HG02884 (cell line): ENCODE results near the gene FRMPD1.

Source experiments
- ATAC-seq: cut with Tn5 transposase; IDR thresholded peaks from one replicate; pipeline ENCODE4 v1.9.1; 2021; ENCODE audit warnings: mild to moderate bottlenecking, moderate library complexity; ENCODE audit not compliant: unreplicated experiment

Gene FRMPD1

DNA sequence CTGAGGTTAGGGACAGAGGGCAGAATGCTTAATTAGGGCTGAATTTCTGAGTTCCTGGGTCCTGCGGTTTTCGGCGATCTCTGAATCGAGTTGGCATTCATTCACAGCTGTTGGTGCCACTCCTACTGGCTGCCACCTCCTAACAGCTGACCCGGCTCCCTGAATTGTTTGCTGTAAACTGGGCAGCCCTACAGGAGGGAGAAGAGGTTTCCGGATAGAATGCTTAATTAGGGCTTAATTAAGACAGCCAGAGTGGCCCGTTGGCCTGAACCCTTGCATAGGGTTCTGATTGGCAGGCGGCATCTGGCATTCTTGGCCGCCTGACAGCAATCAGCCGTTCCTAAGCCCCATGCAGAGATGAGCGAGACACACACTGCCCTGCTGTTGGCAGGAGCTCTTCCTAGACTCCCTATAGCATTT is 25.7 kb downstream of the FRMPD1 start:
- no peak for ATAC-seq

DNA sequence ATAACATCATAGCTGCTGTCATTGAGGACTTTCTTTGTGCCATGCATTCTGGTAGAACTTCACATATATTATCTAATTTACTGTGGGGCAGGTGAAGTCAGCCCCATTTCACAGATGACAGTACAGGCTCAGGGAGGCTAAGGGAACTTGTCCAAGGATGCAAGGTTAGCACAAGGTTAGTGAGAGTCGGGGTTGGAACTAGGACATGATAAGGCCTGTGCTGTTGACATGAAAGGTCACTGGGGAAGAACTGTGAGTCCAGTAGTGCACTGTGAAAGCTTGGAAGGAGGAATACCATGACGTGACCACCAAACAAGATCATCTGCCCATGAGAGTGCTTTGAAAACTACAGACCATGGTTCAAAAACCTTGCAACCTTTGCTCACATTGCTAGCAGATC is 26.7 kb downstream of the FRMPD1 start:
- no peak for ATAC-seq

GRCh38 chr9:37678789-37679273 is 28.1 kb downstream of the FRMPD1 start:
- no peak for ATAC-seq

GRCh38 chr9:37679649-37680402 is 29.1 kb downstream of the FRMPD1 start:
- ATAC-seq, result no peak

- ATAC-seq, result no peak
Observed at GRCh38 chr9:37682951-37683350, 32.2 kb downstream of the FRMPD1 start.

DNA sequence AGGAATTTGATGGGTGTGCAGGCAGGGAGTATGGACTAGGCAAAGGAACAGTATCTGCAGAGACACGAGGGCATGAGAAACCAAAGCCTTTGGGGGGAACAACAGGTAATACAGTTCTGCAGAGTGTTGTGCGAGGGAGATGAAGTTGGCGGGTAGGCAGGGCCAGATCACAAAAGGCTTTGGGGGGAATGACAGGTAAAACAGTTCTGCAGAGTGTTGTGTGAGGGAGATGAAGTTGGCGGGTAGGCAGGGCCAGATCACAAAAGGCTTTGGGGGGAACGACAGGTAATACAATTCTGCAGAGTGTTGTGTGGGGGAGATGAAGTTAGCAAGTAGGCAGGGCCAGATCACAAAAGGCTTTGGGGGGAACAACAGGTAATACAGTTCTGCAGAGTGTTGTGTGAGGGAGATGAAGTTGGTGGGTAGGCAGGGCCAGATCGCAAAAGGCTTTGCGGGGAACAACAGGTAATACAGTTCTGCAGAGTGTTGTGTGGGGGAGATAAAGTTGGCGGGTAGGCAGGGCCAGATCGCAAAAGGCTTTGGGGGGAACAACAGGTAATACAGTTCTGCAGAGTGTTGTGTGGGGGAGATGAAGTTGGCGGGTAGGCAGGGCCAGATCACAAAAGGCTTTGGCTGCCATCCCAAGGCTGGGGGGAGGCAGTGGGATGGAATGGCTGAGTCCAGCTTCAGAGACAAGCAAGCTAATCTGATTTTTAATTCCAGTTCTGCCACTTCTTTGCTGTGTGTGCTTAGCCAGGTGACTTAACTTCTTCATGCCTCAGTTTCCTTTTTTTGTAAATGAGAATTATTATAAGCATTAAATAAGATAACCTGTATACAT is 33.0 kb downstream of the FRMPD1 start:
- no peak for ATAC-seq

GRCh38 chr9:37692622-37693221 is 42.0 kb downstream of the FRMPD1 start:
- no peak for ATAC-seq

DNA sequence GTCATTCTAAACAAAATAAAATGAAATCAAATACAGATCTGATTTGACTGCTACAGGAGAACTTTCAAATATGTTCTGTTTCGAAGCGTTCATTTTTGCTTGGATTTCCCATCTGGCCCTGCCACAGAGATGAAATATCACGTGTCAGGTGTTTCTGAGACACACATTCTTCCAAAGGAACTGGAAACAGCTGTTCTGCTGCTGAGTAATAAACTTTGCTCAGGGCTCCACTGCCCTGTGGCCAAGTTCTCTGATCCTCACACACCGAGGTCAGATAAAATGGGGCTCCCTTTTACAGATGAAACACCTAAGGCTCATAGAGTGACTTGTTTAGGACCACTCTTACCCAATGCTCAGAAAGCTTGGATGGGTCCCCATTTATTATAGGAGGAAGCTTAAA is 42.5 kb downstream of the FRMPD1 start:
- ATAC-seq, result no peak

DNA sequence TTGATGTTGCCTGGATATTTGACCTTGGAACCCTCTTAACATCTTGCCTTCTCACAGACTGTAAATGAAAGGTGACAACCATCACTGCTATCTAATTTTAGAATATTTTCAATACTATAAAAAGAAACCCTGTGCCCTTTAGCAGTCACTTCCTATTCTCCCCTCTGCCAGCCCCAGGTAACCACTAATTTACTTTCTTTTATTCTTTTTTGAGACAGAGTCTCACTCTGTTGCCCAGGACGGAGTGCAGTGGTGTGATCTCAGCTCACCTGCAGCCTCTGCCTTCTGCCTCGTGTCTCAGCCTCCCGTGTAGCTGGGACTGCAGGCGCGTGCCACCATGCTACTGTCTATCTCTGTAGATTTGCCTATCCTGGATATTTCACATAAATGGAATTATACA is 43.6 kb downstream of the FRMPD1 start:
- no peak for ATAC-seq

GRCh38 chr9:37696528-37696927 is 45.8 kb downstream of the FRMPD1 start:
- no peak for ATAC-seq

- no peak for ATAC-seq
Observed at GRCh38 chr9:37700131-37700530, 49.4 kb downstream of the FRMPD1 start.

DNA sequence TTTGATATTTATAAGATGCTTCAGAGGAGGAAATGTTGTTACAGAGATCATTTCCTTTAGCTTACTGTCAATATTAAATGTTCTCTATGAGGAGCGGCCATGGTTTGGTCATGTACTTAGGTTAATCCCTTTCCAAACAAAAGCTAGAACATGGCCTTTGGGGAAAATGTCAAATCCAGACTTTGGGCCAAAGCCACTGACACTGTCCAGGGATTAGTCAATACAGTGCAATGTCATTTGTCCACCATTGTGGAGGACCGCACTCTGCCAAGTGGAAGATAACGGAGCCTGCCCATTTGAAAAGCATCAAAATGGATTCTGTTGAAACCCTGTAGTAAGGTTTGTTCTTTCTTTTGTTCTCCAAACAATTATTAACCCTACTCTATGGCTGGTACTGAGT is 50.1 kb downstream of the FRMPD1 start:
- no peak for ATAC-seq

GRCh38 chr9:37705787-37706186 is 55.0 kb downstream of the FRMPD1 start:
- ATAC-seq, result no peak

DNA sequence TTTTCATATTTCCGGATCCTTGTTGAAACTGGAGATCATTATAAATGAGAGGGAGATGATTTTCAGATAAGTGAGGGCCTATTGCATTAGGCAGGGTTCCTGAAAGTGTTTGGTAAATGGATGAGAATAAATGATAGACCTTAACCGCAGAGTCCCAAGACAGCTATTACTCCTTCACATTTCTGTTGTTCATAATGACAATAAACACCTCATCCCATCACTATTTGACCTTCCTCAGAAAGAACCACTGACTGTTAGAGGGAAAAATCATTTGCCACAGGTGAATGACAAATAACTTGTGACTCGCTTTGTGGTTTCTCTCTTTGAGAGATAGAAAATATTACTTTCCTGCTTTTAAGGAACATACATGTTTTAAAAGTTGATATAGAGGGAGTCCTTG is 55.5 kb downstream of the FRMPD1 start:
- ATAC-seq, result no peak

GRCh38 chr9:37707748-37708147 is 57.0 kb downstream of the FRMPD1 start:
- ATAC-seq, result no peak

- ATAC-seq, result no peak
Observed at GRCh38 chr9:37710046-37710445, 59.3 kb downstream of the FRMPD1 start.

- no peak for ATAC-seq
Observed at GRCh38 chr9:37715260-37715659, 64.5 kb downstream of the FRMPD1 start.

DNA sequence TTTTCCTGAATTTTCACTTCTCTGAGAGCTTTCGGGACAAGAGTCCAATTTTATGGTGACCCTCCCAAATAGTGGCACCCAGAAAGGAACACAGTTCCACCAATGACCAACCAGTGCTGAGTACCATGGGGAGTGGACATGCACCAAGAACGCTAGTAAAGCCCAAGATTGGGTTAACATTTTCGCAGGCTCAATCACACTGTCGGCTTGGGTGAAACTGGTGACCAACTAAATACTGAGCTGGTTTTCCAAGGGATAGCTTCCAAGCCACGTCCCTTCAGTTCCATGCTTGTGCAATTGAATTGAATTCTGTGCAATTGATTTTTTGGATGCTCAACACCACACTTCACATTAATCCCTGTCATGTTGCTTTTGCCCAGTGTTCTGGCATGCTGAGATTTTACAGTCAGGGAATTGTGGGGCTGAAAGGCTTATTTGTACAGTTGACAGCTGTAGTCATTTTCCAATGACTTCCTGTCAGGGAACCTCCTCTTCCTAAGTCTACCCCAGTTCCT is 65.3 kb downstream of the FRMPD1 start:
- no peak for ATAC-seq

- ATAC-seq, result no peak
Observed at GRCh38 chr9:37719526-37719925, 68.8 kb downstream of the FRMPD1 start.

GRCh38 chr9:37727013-37727412 is 76.3 kb downstream of the FRMPD1 start:
- no peak for ATAC-seq

GRCh38 chr9:37729499-37729898 is 78.7 kb downstream of the FRMPD1 start:
- no peak for ATAC-seq
